ENCODE data around the gene PRDX5.

Gene PRDX5

GRCh38 chr11:64371201-64371600 is 53.3 kb downstream of the PRDX5 start:
- Histone ChIP-seq H3K9me3 (ENCODE audit: insufficient read depth, low read depth, low read length) (no peaks in the 10 kb centered on the region), H3K36me3 (ENCODE audit: insufficient read depth, low read length) (0 out of 2 replicates have a peak, but pooled peaks cover 8% of the 10 kb centered on the region), H3K9ac (ENCODE audit: low read depth, low read length, poor library complexity, severe bottlenecking) (no peak overlapping the region), H3K4me1 (ENCODE audit: insufficient read depth, low read length, poor library complexity, severe bottlenecking) (no peaks in the 10 kb centered on the region), H3F3A (ENCODE audit: low read depth) (no peaks in the 10 kb centered on the region), H2AFZ (ENCODE audit: low read length) (no peak overlapping the region), H3K4me2 (ENCODE audit: low read depth, low read length, poor library complexity, severe bottlenecking) (no peak overlapping the region), H3K4me3 (ENCODE audit: low read length, poor library complexity, severe bottlenecking) (no peak overlapping the region), H4K20me1 (ENCODE audit: insufficient read depth, low read length, poor library complexity, severe bottlenecking) (no peaks in the 10 kb centered on the region), H3K9me2 (replicated peaks; ENCODE audit: low read depth, low read length) (no peaks in the 10 kb centered on the region), H3K79me2 (ENCODE audit: insufficient read depth, low read length) (no peaks in the 10 kb centered on the region), H3K27me3 (ENCODE audit: insufficient read depth, low read length, poor library complexity, severe bottlenecking) (no peaks in the 10 kb centered on the region)
- TF ChIP-seq EZH2phosphoT487 (IDR thresholded peaks at IDR 0.05; ENCODE audit: borderline replicate concordance) = no peak
- no peak for TF ChIP-seq CTCF (conservative IDR thresholded peaks at IDR 0.05; ENCODE audit: low read length)
